Gastrocnemius medialis (tissue), 4 donors: Measurements from ENCODE around the gene SEMA3A. TPM values are rescaled to one million over a fixed set of nuclear protein-coding genes. Genes with fewer than 3 reads are reported as not detected.

Experiments used
- ATAC-seq, 2 donors: fragments of 150-250 bp; one replicate each; pipeline ENCODE4 v1.9.1; 2016
- DNase-seq, 2 donors: peaks; one replicate each; pipeline ENCODE4 v3.0.0-alpha.2; 2019
- H3K27ac ChIP-seq, 4 donors: fragments of 200-600 bp; sonication (generic); 1 replicate in 1 of 4; 2 replicates in 3 of 4; pipeline ENCODE4 v1.5.1; 2016 to 2018; ENCODE audit warnings: mild to moderate bottlenecking in 2 of 4, moderate library complexity in 1 of 4
- H3K27me3 ChIP-seq, 3 donors: fragments of 200-600 bp; sonication (generic) in 2 of 3; 1 replicate in 1 of 3; 2 replicates in 2 of 3; pipeline versions ENCODE4 v1.5.1 to v1.6.0; 2016 to 2019; ENCODE audit warnings: mild to moderate bottlenecking in 1 of 3, moderate library complexity in 1 of 3
- H3K36me3 ChIP-seq, 2 donors: fragments of 200-600 bp; sonication (generic) in 1 of 2; one replicate each; pipeline ENCODE4 v1.5.1; 2017 to 2018
- H3K4me1 ChIP-seq, 2 donors: fragments of 200-600 bp; sonication (generic) in 1 of 2; one replicate each; pipeline ENCODE4 v1.5.1; 2016 to 2017; ENCODE audit warnings: mild to moderate bottlenecking in 2 of 2
- H3K4me3 ChIP-seq, 4 donors: fragments of 200-600 bp; sonication (generic) in 3 of 4; 1 replicate in 1 of 4; 2 replicates in 3 of 4; pipeline ENCODE4 v1.5.1; 2016 to 2019; ENCODE audit warnings: mild to moderate bottlenecking in 2 of 4
- H3K9me3 ChIP-seq, 3 donors: fragments of 200-600 bp; sonication (generic) in 2 of 3; 1 replicate in 1 of 3; 2 replicates in 2 of 3; pipeline ENCODE4 v1.5.1; 2016 to 2019
- CTCF ChIP-seq, 5 experiments: fragments of 450-650 bp in 3 of 5; fragments of 200-600 bp in 2 of 5; sonication (generic) in 2 of 5; IDR thresholded peaks in 4 of 5; conservative IDR thresholded peaks in 1 of 5; 1 replicate in 4 of 5; 2 replicates in 1 of 5; pipeline ENCODE4 v1.5.1; 2016 to 2019; ENCODE audit warnings: antibody characterized with exemption in 5 of 5, mild to moderate bottlenecking in 3 of 5, moderate library complexity in 3 of 5
- POLR2A ChIP-seq, 2 donors: fragments of 450-650 bp; IDR thresholded peaks; one replicate each; pipeline ENCODE4 v1.6.1; 2017; ENCODE audit warnings: antibody characterized with exemption in 2 of 2, mild to moderate bottlenecking in 2 of 2, moderate library complexity in 2 of 2
- in situ Hi-C, 4 donors: fragments of 200-750 bp; cut with MboI; loops; one replicate each; pipeline versions ENCODE4 v1.15.0 to v1.8.0; 2017; ENCODE audit warnings: low sequenced_read_pairs in 4 of 4
- intact Hi-C: fragments of 100-400 bp; cut with DNase I; formaldehyde crosslinking; loops from one replicate; pipeline ENCODE4 v1.15.1; 2023; ENCODE audit warnings: low total_unique reads
- total RNA-seq, 4 donors: library from RNA; depleted of rRNA; stranded (reverse); fragments of >200 nt; gene quantifications; one replicate each; pipeline versions ENCODE4 v1.1.0 to v1.2.3, GENCODE V29; 2016

Gene SEMA3A
- total RNA-seq, 4 donors from 2014 or later, result 0.07 to 0.29 (median 0.13) TPM

- TF ChIP-seq POLR2A (IDR thresholded peaks at IDR 0.05) (no peak), CTCF (IDR thresholded peaks at IDR 0.05 in 4 of 5, conservative IDR thresholded peaks at IDR 0.05 in 1 of 5) (peak in 4 of 5 experiments; percentile 35 to 70 (median 53))
- ATAC-seq, result peak in 1 of 2 donors; percentile 72
- in situ Hi-C loops, result no loop called here
These were observed 258.4 kb downstream of the SEMA3A start for GRCh38 chr7:83936056-83936708.

DNA sequence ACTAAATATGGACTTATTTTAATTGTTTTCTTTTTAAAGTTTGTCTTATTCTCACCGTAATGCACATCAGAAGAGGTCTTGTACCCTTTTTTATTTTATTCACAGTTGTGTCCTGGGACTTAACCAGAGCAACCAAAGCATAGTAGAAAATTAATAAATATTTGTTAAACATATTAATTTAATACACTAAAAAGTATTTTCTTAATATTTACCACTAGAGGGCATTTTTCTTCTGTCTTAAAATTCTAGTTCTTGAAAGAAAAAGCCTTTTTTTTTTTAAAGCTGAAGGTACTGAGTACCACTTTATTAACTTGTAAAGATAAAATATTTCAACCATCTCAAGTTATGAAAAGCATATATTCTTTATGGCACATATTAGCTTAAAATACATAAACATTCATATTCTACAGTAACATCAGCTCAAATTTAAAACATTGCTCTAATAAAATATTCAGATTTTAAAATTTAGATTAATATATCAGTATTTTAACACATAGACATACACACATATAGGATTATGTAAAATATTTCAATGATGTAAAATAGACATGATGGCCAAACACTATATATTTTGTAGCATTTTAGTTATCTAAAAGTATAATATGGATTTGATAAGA is 260.4 kb downstream of the SEMA3A start:
- in situ Hi-C loops (no loop called here), intact Hi-C loops (no loop called here)
- no peak for DNase-seq
- no peaks in the 10 kb centered on the region for H3K4me1 ChIP-seq
- H3K4me3 ChIP-seq, result no peak overlapping the region
- ATAC-seq, result no peak
- no peaks in the 10 kb centered on the region for H3K9me3 ChIP-seq
- no peak overlapping the region for H3K27ac ChIP-seq
- no peak for TF ChIP-seq POLR2A (IDR thresholded peaks at IDR 0.05)
- no peaks in the 10 kb centered on the region for H3K36me3 ChIP-seq
- no peaks in the 10 kb centered on the region for H3K27me3 ChIP-seq

More at GRCh38 chr7:83936056-83936708, 258.4 kb downstream of the SEMA3A start:
- no peak overlapping the region for H3K27ac ChIP-seq
- peak in 1 of 2 donors; percentile 14 for DNase-seq
- no peaks in the 10 kb centered on the region for H3K4me1 ChIP-seq
- no peaks in the 10 kb centered on the region for H3K27me3 ChIP-seq
- H3K36me3 ChIP-seq, result no peaks in the 10 kb centered on the region
- intact Hi-C loops, result loop anchor here (5.0 kb wide), 1 partner anchor 1086 kb away; no protein-coding TSS in a partner anchor
- no peaks in the 10 kb centered on the region for H3K9me3 ChIP-seq
- H3K4me3 ChIP-seq, result no peak overlapping the region

- Histone ChIP-seq H3K4me1 (no peaks in the 10 kb centered on the region), H3K9me3 (no peaks in the 10 kb centered on the region), H3K36me3 (no peaks in the 10 kb centered on the region), H3K27ac (no peak overlapping the region), H3K4me3 (no peak overlapping the region), H3K27me3 (no peaks in the 10 kb centered on the region)
- intact Hi-C loops, result no loop called here
- ATAC-seq (no peak), DNase-seq (no peak)
- in situ Hi-C loops, result no loop called here
- TF ChIP-seq POLR2A (IDR thresholded peaks at IDR 0.05) (no peak), CTCF (IDR thresholded peaks at IDR 0.05 in 4 of 5, conservative IDR thresholded peaks at IDR 0.05 in 1 of 5) (no peak)
These were observed 262.6 kb downstream of the SEMA3A start for GRCh38 chr7:83931968-83932367.

GRCh38 chr7:83930262-83930661 is 264.3 kb downstream of the SEMA3A start:
- TF ChIP-seq POLR2A (IDR thresholded peaks at IDR 0.05), result no peak
- TF ChIP-seq CTCF (IDR thresholded peaks at IDR 0.05 in 4 of 5, conservative IDR thresholded peaks at IDR 0.05 in 1 of 5), result no peak
- intact Hi-C loops, result no loop called here
- Histone ChIP-seq H3K36me3 (no peaks in the 10 kb centered on the region), H3K9me3 (no peaks in the 10 kb centered on the region), H3K4me3 (no peak overlapping the region), H3K27me3 (no peaks in the 10 kb centered on the region), H3K4me1 (no peaks in the 10 kb centered on the region), H3K27ac (no peak overlapping the region)
- ATAC-seq, result no peak
- in situ Hi-C loops, result no loop called here
- no peak for DNase-seq

DNA sequence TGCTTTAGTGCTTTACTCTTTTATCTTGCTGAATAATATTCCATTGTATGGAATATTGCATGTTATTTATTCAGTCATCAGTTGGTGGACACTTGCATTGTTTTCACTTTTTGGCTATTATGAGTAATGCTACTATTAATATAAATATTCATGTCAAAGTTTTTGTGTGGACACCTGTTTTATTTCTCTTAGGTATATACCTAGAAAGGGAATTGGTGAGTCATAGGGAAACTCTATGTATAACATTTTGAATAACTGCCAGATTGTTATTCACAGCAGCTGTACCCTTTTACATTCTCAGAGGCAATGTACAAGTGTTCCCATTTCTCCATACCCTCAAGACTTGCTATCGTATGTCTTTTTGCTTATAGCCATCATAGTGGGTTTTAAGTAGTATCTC is 268.7 kb downstream of the SEMA3A start:
- TF ChIP-seq POLR2A (IDR thresholded peaks at IDR 0.05), result no peak
- TF ChIP-seq CTCF (IDR thresholded peaks at IDR 0.05 in 4 of 5, conservative IDR thresholded peaks at IDR 0.05 in 1 of 5), result no peak
- Histone ChIP-seq H3K9me3 (no peaks in the 10 kb centered on the region), H3K27me3 (no peaks in the 10 kb centered on the region), H3K27ac (no peak overlapping the region), H3K4me3 (no peak overlapping the region), H3K4me1 (no peaks in the 10 kb centered on the region), H3K36me3 (no peaks in the 10 kb centered on the region)
- in situ Hi-C loops, result no loop called here
- DNase-seq (no peak), ATAC-seq (no peak)
- intact Hi-C loops, result no loop called here
